K562 (cell line): ENCODE results near the gene KMT2E.
"Not testable (repeated sequence)": the region's sequence is repeated elsewhere in the genome, so short reads cannot be mapped to it uniquely, and the experiment has no call there.

Experiments
- FOSL1 ChIP-seq: fragments of 200-800 bp; sonication (Bioruptor generic); conservative IDR thresholded peaks from 2 replicates; pipeline ENCODE4 v1.6.1; 2016; ENCODE audit warnings: missing genetic modification characterization, missing compliant biosample characterization
- POLR2A ChIP-seq: fragments of 450-650 bp; conservative IDR thresholded peaks from 2 replicates; pipeline ENCODE4 v1.6.1; 2016
- POLR2AphosphoS2 ChIP-seq: IDR thresholded peaks from 2 replicates; pipeline ENCODE4 v1.6.1; 2012; ENCODE audit warnings: low read length, improper control_type of control experiment
- RNF2 ChIP-seq: sonication (generic); IDR thresholded peaks from 2 replicates; pipeline ENCODE4 v1.6.1; 2016
- ZNF232 ChIP-seq: sonication (generic); formaldehyde crosslinking; IDR thresholded peaks from 2 replicates; pipeline ENCODE4 v1.8.0; 2022; ENCODE audit warnings: mild to moderate bottlenecking, missing genetic modification reagents

DNA sequence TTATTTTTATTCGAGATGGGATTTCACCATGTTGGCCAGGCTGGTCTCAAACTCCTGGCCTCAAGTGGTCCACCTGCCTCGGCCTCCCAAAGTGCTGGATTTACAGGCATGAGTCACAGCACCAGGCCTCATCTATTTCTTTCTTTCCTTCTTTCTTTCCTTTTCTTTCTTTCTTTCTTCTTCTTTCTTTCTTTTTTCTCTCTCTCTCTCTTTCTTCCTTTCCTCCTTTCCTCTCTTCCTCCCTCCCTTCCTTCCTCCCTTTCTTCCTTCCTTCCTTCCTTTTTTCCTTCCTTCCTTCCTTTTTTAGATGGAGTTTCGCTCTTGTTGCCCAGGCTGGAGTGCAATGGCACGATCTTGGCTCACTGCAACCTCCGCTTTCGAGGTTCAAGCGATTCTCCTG lies 36.9 kb downstream of the KMT2E start:
- TF ChIP-seq FOSL1; ZNF232 (CRISPR knock-in tag); RNF2; POLR2A; POLR2AphosphoS2: not testable (repeated sequence)
